PFSK-1 (cell line): ENCODE data around the gene FBXL16.

Experiments used
- FOXP2 ChIP-seq: optimal IDR thresholded peaks from 2 replicates; pipeline ENCODE3; 2011; ENCODE audit warnings: borderline replicate concordance, control low read depth, inconsistent platforms; ENCODE audit not compliant: insufficient read depth; ENCODE audit errors: extremely low read length, extremely low read depth
- POLR2AphosphoS5 ChIP-seq: IDR thresholded peaks from 2 replicates; pipeline ENCODE4 v1.6.1; 2012; ENCODE audit warnings: low read depth, mild to moderate bottlenecking, control low read depth, low read length, moderate library complexity
- SIN3A ChIP-seq: IDR thresholded peaks from 2 replicates; pipeline ENCODE4 v1.6.1; 2012; ENCODE audit warnings: mild to moderate bottlenecking, low read length, moderate library complexity, borderline replicate concordance; ENCODE audit not compliant: insufficient read depth
- TAF1 ChIP-seq: IDR thresholded peaks from 2 replicates; pipeline ENCODE4 v1.6.1; 2012; ENCODE audit warnings: low read length, control low read depth, borderline replicate concordance; ENCODE audit not compliant: insufficient read depth
- TF ChIP-seq, protein P1 (sequence below), 2 experiments: IDR thresholded peaks; 2 replicates each; pipeline versions ENCODE4 v1.6.1 to v1.8.0; 2011 to 2012; ENCODE audit warnings: low read depth in 2 of 2, low read length in 2 of 2, control low read depth in 1 of 2, inconsistent platforms in 1 of 2, mild to moderate bottlenecking in 1 of 2, moderate library complexity in 1 of 2; ENCODE audit not compliant: insufficient read depth in 1 of 2

Gene FBXL16

DNA sequence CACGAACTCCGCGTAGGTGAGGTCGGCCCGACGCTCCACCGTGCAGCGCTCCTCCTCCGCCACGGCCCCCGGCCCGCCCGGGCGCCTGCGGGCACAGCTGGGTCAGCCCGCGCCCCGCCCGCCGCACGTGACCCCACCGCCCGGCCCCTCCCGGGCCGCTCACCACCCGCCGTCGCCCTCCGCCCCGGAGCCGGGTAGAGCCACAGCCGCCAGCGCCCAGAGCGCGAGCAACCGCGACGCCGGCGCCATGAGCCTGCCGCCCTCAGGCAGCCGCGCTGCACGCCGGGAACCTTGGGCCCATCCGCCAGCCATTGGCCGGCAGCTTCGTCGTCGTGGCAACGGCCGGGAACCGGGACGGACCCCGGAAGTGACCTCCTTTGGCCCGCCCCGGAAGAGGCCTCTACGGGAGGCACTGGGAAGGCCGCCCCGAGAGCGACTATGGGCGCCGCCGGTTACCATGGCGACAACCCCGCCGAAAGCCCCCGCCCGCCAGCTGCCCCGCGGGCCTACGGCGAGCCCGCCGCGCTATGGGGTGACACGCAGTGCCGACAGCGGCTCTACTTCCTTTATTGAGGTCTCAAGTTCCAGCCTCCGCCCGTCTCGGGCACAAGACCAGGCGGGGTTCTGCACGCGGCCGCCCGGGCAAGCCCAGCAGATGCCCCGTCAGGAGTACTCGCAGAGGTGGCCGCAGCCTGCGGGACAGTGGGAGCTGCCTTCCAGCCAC is 21.4 kb downstream of the FBXL16 start, which contains the start of gene JMJD8:
Gene JMJD8 (minus strand): TSS at position 264 of the 724 bp plus-strand sequence. CDS start 15 bp downstream, at position 249.
- TF ChIP-seq FOXP2 = no peak
- no peak for TF ChIP-seq POLR2AphosphoS5
- TF ChIP-seq SIN3A = no peak
- TF ChIP-seq, protein P1, sequence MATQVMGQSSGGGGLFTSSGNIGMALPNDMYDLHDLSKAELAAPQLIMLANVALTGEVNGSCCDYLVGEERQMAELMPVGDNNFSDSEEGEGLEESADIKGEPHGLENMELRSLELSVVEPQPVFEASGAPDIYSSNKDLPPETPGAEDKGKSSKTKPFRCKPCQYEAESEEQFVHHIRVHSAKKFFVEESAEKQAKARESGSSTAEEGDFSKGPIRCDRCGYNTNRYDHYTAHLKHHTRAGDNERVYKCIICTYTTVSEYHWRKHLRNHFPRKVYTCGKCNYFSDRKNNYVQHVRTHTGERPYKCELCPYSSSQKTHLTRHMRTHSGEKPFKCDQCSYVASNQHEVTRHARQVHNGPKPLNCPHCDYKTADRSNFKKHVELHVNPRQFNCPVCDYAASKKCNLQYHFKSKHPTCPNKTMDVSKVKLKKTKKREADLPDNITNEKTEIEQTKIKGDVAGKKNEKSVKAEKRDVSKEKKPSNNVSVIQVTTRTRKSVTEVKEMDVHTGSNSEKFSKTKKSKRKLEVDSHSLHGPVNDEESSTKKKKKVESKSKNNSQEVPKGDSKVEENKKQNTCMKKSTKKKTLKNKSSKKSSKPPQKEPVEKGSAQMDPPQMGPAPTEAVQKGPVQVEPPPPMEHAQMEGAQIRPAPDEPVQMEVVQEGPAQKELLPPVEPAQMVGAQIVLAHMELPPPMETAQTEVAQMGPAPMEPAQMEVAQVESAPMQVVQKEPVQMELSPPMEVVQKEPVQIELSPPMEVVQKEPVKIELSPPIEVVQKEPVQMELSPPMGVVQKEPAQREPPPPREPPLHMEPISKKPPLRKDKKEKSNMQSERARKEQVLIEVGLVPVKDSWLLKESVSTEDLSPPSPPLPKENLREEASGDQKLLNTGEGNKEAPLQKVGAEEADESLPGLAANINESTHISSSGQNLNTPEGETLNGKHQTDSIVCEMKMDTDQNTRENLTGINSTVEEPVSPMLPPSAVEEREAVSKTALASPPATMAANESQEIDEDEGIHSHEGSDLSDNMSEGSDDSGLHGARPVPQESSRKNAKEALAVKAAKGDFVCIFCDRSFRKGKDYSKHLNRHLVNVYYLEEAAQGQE (IDR thresholded peaks at IDR 0.05; ENCODE audit: insufficient read depth in 1 of 2, low read depth in 2 of 2, low read length in 2 of 2) = no peak
- TF ChIP-seq TAF1 = no peak

DNA sequence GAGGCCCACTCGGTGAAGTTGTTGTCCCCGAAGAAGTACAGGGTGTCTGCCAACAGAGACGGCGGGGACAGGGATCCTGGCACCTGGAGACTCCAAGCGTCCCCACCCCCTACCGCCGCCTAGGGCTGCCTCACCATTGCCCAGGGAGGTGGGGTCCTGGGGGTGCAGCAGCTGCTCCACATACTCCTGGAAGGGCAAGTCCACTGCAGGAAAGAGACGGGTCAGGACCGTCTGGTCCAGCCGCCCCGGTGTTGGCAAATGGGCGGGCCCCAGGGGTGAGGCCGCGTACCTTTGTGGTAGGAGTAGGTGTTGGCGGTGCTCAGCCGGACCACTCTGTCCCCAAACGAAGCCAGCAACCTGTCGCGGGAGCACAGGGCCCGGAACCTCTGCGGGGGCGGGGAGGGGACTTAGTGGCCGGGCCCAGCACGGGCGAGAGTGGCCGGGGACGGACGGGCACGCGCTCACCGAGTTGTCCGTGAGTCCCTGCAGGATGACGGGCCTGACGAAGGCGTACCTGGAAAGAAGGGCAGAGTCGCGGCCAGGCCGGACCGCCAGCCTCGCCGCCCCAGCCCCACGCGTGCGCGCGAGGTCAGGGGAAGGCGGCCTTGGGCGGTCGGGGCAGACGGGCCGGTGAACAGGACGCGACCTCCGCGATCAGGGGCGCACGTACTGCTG is 22.1 kb downstream of the FBXL16 start:
- TF ChIP-seq, protein P1 (IDR thresholded peaks at IDR 0.05; ENCODE audit: insufficient read depth in 1 of 2, low read depth in 2 of 2, low read length in 2 of 2) = no peak
- TF ChIP-seq TAF1 = no peak
- TF ChIP-seq FOXP2 = no peak
- no peak for TF ChIP-seq POLR2AphosphoS5
- no peak for TF ChIP-seq SIN3A

DNA sequence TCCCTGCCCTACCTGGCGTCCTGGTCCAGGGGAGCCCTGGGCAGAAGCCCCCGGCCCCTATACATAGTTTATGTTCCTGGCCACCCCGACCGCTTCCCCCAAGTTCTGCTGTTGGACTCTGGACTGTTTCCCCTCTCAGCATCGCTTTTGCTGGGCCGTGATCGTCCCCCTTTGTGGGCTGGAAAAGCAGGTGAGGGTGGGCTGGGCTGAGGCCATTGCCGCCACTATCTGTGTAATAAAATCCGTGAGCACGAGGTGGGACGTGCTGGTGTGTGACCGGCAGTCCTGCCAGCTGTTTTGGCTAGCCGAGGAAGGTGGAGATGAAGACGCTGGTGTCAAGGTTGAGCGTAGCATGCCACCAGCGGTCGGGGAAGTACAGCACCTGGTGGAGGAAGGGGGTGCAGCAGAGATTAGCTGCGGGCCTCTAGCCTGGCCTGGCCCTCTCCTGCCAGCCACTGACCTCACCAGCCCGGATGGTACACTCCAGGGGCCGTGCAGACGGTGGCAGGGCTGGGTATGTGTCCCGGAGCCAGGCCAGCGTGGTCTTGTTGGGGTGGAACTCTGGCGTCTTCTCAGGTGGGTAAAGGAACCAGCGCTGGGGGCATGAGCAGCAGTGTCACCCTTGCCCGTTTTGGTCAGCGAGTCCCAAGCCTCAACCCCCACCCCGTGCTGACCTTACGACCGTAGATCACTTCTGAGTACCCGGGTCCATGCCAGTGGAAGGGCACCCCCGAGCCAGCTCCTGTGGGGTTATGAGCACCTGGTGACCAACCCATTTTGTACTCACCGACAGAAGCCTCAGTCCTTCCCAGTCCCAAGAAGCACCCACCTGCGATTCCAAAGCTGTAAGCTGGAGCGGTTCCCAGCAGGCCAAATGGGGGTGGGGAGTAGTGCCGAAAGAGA is 22.9 kb downstream of the FBXL16 start:
- TF ChIP-seq, protein P1 (IDR thresholded peaks at IDR 0.05; ENCODE audit: insufficient read depth in 1 of 2, low read depth in 2 of 2, low read length in 2 of 2) = no peak
- TF ChIP-seq TAF1 = no peak
- TF ChIP-seq FOXP2 = no peak
- TF ChIP-seq POLR2AphosphoS5 = no peak
- no peak for TF ChIP-seq SIN3A

DNA sequence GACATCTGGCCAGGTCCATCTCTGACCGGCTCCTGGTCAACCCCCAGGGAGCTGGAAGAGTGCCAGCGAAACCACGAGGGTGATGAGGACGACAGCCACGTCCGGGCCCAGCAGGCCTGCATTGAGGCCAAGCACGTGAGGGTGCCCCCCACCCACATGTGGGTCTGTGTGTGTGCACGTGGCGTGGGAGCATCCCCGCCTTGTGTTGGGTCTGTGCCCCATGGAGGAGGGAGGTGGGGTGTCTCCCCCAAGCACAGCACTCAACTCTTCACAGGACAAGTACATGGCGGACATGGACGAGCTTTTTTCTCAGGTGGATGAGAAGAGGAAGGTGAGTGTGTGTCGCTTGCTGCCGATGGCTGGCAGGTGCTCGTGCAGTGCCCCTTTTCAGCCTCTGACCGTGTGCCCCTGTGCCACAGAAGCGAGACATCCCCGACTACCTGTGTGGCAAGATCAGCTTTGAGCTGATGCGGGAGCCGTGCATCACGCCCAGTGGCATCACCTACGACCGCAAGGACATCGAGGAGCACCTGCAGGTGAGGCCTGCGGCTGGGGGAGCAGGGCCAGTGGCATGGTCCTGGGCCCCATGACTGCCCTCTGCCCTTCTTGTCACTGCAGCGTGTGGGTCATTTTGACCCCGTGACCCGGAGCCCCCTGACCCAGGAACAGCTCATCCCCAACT is 23.7 kb downstream of the FBXL16 start:
- no peak for TF ChIP-seq POLR2AphosphoS5
- TF ChIP-seq, protein P1 (IDR thresholded peaks at IDR 0.05; ENCODE audit: insufficient read depth in 1 of 2, low read depth in 2 of 2, low read length in 2 of 2) = no peak
- no peak for TF ChIP-seq TAF1
- TF ChIP-seq FOXP2 = no peak
- no peak for TF ChIP-seq SIN3A
